SU-DHL-6 (cell line): ENCODE measurements around the gene ITGB6.
"Not testable (repeated sequence)": the region's sequence is repeated elsewhere in the genome, so short reads cannot be mapped to it uniquely, and the experiment has no call there.

Experiments
- CTCF ChIP-seq: fragments of 200-600 bp; sonication (generic); IDR thresholded peaks from one replicate; pipeline ENCODE4 v1.5.1; 2017; ENCODE audit warnings: antibody characterized with exemption, mild to moderate bottlenecking, low read length, moderate library complexity; ENCODE audit not compliant: insufficient read depth, poor library complexity, severe bottlenecking
- EZH2phosphoT487 ChIP-seq: fragments of 200-600 bp; sonication (generic), shearing (Covaris generic); conservative IDR thresholded peaks from 2 replicates; pipeline ENCODE4 v1.6.1; 2018; ENCODE audit warnings: mild to moderate bottlenecking, antibody characterized with exemption, low read length, moderate library complexity, mixed read lengths

DNA sequence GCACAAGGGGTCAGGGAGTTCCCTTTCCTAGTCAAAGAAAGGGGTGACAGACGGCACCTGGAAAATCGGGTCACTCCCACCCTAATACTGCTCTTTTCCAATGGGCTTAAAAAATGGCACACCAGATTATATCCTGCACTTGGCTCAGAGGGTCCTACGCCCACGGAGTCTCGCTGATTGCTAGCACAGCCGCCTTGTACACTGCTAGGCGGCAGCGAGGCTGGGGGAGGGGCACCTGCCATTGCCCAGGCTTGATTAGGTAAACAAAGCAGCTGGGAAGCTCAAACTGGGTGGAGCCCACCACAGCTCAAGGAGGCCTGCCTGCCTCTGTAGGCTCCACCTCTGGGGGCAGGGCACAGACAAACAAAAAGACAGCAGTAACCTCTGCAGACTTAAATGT lies 85.4 kb downstream of the ITGB6 start:
- not testable (repeated sequence) for TF ChIP-seq CTCF, EZH2phosphoT487
